Breast epithelium (tissue), 3 donors: ENCODE measurements around the gene AGBL5.

Experiments
- CTCF ChIP-seq, 3 donors: fragments of 450-650 bp; IDR thresholded peaks; one replicate each; pipeline ENCODE4 v1.5.1; 2016 to 2017; ENCODE audit warnings: antibody characterized with exemption in 3 of 3, mild to moderate bottlenecking in 3 of 3, moderate library complexity in 3 of 3
- POLR2AphosphoS5 ChIP-seq, 3 donors: sonication (generic); formaldehyde crosslinking; IDR thresholded peaks; one replicate each; pipeline ENCODE4 v1.6.1; 2017; ENCODE audit warnings: antibody characterized with exemption in 3 of 3

DNA sequence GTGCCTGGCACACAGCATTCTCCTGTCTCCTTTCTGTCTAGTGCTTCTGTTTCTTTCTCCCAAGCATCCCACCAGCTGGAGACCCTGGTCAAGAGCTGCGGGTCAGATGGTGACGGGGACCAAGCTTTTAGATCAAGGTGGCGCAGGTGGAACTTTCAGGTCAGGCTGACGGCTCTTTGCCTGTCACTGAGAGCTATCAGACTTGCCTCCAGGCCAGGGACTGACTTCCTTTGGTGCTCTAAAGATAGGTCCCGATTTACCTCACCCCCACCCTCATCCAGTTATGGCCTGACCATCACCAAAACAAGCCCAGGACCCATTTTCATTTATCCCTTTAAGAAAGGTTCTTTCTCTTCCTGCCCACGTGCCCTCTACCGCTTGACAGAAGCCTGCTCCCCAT lies 25.8 kb downstream of the AGBL5 start:
- TF ChIP-seq POLR2AphosphoS5 (IDR thresholded peaks at IDR 0.05) = no peak
- TF ChIP-seq CTCF (IDR thresholded peaks at IDR 0.05) = no peak
